Stimulated activated CD4-positive, alpha-beta T cell treated with anti-CD3 and anti-CD28 coated beads, Interleukin-2, amount 100 ng/mL, for 4 hours (primary cell): ENCODE data around the gene WDR64.

Experiments used
- DNase-seq: peaks from one replicate; pipeline ENCODE4 v3.0.0-alpha.2; 2020; ENCODE audit warnings: low read depth

WDR64 gene

GRCh38 chr1:241631674-241632073 lies 20.4 kb upstream of the WDR64 start:
- peak; percentile 9 for DNase-seq

DNA sequence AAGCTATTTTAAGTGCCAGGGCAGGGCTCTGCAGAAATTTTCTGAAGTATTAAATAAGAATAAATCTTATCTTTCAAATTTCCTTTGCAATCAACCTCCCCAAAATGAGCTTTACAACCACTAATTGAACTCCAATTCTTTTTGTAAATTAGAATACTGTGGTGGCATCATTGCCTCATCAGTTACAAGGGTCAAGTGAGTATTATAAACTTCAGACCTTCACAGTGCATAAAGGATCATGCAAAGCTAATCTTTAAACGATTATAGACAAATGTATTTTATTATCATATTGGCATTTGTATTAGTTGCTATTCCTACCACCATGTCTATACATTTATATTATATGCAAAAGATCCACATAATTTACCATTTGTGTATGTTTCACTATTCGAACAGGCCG lies 19.1 kb upstream of the WDR64 start:
- DNase-seq: no peak

DNA sequence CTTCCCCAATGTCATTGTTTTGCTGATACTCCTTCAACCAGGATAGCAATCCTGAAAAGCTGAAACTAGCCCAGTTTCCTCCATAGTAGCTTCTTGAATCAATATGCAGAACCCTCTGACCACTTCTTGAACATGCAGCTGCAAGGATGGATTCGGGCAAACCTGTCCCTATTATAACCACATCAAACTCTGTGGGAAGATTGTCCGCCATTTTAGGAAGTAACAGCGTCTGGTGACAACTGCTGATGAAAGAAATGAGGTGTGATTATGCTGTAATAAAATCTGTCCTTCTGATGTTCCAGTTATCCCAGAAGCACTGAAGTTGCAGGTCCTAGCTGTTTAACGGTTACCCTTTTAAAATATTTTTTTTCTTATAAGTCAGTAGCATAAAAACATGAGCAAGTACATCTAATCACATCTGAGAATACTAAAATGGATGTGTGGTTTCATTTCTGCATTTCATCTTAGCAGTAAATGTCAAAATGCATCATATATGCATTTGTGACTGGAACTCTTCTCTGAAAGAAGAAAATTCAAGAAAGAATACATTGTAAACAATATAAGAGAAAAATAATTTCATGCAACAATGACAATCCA lies 16.4 kb upstream of the WDR64 start:
- no peak for DNase-seq

GRCh38 chr1:241636291-241636690 lies 15.8 kb upstream of the WDR64 start:
- no peak for DNase-seq

DNA sequence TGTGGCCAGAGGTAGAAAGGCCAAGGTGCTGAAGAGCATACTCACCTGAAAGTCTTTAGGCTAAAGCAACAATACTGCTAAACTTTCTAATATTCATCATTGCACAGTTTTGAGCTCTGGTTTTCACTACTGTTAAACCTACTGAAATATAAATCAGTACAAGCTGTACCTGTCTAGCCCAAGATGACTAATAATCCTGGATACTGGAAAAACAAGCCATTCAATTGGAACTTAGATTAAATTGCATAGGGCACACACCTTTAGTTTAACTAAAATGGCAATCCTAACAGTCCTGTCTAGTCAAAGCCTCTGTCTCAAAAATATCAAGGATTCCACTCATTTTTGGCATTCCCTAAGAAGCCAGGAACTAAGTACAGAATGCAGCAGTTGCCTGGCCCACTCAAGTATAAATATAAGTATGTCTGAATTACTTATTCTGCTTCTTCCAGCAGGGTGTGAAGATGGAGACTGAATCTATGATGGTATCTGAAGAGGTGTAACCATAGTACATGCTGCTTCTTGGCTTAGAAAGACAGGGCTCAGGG lies 15.0 kb upstream of the WDR64 start:
- no peak for DNase-seq

DNA sequence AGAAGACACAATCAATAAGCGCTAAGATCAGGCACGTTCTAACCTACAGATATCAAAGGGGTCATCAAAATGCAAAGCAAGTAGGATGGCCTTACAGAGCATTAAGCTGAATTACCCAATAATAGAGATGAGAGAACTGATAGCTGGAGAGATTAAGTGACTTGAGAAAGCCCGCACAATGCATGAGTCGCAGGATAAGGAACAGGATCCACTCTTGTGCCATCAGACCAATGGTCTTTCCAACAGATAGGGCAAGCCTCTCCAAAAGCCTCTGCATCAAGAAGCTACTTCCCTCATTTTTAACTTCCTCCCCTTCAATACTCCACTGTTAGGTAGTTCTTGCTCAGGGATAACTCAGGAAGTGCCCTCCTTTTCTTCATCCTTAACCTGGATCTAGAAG lies 14.5 kb upstream of the WDR64 start:
- DNase-seq: no peak

- no peak for DNase-seq
Measured at GRCh38 chr1:241638099-241638682, 13.9 kb upstream of the WDR64 start.

GRCh38 chr1:241638909-241639622 lies 13.0 kb upstream of the WDR64 start:
- DNase-seq: no peak

DNA sequence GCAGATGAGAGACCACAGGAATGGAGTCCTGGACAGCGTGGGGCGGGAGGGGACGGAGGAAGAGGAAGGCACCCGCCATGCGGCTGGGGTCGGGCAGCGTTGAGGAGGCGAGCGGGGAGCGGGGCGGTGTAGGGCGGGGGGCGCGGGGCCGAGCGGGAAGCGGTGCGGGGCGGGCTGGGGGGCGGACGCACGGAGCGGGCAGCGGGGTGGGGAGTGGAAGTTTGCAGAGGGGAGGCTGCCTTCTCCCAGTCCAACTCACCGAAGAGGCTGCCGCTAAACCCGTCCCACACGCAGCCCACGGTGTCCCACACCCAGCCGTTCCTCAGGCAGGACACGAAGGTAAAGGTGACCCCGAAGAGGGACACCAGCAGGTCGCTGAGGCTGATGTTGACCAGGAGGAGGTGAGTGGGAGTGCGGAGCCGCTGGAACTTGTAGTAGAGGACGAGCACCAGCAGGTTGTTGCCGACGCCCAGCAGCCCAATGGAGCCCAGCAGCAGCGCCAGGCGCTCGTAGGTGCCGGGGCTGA lies 12.4 kb upstream of the WDR64 start:
- DNase-seq: peak; percentile 3

DNA sequence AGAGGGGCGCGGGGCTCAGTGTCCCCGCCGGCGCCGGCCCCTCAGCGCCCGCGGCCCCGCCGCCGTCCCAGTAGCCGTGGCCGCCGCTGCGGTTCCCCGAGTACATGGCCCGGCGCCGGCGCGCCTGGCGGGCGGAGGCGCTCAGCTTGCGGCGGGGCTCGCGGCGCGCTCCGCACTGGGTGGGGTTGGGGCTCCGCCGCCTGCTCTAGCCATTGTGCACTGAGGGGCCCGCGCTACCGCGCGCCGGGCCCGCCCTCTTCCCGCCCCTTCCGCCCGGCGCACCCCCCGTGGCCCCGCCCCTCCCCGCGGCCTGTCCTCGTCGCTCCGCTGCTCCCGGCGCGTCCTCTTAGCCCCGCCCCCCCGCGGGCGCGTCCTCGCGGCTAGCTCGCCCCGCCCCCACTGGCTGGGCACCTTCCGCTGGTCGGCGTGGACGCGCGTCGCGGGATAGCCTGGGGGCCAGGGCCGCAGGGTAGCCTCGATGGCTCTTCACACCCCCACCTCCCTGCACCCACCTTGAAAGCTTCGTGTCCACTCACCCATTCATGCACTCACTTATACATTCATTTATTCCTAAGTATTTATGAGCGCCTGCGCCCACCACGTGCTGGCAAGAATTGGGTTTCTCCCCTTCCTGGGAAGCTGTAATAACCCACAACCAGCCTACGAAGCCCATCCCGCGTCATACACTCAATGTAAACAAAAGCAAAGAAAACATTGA lies 11.8 kb upstream of the WDR64 start, which contains the start of the genes CHML and OPN3:
Gene CHML, minus strand, starts transcription at position 221 of the 718 bp plus-strand sequence. CDS start 4,603 bp downstream, outside the sequence.
Gene OPN3, minus strand, starts transcription at position 221 of the 718 bp plus-strand sequence. Its CDS starts 115 bp downstream, at position 106.
- peak; percentile 87 for DNase-seq

GRCh38 chr1:241640867-241641622 lies 11.0 kb upstream of the WDR64 start:
- no peak for DNase-seq

DNA sequence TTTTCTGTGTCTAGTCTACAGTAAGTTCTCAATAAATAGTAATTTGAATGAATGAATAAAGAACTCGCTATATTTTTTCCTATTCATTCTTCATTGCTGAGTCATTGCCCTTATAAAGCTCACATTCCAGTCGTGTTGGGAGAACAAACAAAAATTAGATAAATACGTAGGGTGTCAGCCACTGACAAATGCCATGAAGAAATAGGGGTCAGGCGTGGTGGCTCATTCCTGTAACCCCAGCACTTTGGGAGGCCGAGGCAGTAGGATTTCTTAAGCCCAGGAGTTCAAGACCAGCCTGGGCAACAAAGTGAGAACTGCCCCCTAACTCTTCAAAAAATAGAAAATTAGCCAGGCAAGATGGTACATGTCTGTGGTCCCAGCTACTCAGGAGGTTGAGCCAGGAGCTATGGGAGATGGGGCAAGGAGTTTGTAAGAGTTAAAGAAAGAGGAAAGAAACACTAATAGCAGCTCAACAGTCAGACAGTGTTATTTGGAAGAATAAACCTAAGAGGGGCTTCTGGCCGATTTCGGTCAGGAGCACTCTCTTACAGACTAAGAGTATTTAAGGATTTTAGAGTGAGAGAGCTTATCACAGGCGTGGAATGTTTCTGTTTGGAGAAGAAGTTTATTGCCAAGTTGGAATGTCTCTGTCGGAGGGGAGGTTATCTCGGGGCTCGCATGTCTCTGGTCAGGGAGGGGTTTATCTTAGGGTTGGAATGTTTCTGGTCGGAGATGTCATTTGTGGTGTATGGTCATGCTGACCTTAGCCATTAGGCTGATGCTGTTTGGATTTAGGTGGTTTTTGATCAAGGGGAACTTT lies 10.1 kb upstream of the WDR64 start:
- no peak for DNase-seq

- no peak for DNase-seq
Measured at GRCh38 chr1:241642593-241642944, 9.5 kb upstream of the WDR64 start.

DNA sequence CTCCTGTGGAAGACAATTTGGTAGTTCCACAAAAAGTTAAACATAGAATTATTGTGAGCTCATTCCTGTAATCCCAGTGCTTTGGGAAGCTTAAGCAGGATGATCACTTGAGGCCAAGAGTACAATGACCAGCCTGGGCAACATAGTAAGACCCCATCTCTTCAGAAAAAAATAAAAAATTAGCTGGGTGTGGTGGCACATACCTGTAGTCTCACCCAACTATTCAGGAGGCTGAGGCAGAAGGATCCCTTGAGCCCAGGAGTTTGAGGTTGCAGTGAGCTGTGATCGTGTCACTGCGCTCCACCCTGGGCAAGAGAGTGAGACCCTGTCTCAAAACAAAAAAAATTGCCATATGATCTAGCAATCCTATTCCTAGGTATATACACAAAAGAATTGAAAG lies 7.8 kb upstream of the WDR64 start:
- DNase-seq: no peak

- DNase-seq: no peak
Measured at GRCh38 chr1:241645199-241645598, 6.9 kb upstream of the WDR64 start.

GRCh38 chr1:241646201-241646600 lies 5.9 kb upstream of the WDR64 start:
- DNase-seq: no peak

GRCh38 chr1:241647658-241648057 lies 4.4 kb upstream of the WDR64 start:
- no peak for DNase-seq

- DNase-seq: no peak
Measured at GRCh38 chr1:241648159-241648558, 3.9 kb upstream of the WDR64 start.

DNA sequence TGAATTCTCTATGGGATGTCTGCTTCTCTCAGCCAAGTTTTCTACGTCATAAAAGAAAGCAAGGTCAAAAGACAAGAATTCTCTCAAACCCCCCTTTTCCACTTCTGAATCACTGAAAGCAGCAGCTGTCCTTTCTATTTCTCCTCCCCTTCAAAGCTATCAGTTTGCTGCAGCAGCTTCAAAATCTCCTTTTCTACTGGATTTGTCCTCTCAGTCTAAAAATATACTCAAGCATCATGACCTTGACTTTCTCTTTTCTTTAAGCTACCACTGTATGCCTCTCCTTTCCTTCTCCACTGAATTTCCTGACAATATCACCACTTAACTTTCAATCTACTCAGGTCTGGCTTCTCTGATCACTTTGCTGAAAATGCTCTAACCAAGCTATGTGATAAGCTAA lies 1.9 kb downstream of the WDR64 start:
- DNase-seq: no peak

DNA sequence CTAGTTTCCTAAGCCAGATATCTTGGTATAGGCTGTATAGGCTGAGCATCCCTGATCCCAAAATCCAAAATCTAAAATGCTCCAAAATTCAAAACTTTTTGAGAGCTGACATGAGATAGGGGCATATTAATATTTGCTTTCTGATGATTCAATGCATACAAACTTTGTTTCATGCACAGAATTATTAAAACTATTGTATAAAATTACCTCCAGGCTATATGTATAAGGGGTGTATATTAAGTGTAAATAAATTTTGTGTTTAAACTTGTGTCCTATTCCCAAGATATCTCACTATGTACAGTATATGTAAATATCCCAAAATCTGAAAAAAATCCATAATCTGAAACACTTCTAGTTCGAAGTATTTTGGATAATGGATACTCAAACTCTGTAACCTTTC lies 2.6 kb downstream of the WDR64 start:
- DNase-seq: no peak
